ENCODE data around the gene DDX60. TPM values are rescaled to one million over a fixed set of nuclear protein-coding genes. Genes with fewer than 3 reads are reported as not detected.
A peak's percentile ranks its signal among the peaks of the same experiment; 100 is the strongest.
"Not testable (repeated sequence)": the region's sequence is repeated elsewhere in the genome, so short reads cannot be mapped to it uniquely, and the experiment has no call there.

DDX60 gene
- total RNA-seq, 1 donor from 2014 or later, result 17.9 TPM

DNA sequence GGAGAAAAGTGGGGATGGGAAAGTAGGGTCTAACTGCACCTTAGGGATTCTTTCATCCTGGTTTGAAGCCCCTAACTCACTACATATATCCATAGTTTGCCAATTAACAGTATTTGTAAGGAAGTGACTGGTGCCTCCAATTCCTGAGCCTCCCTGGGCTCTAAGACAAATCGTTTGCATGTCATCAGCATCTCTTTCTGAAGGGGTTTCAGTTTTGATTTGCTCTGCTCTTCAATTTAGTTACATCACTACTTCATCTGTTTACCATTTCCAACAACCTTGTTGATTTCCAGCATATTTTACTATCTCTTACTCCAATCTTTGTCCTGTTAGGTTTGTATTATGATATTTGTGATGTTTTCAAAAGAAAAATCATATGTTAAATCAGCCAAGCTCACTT lies 15.5 kb upstream of the DDX60 start:
- intact Hi-C loops (cut with micrococcal nuclease), result no loop called here
- TF ChIP-seq, protein P1, sequence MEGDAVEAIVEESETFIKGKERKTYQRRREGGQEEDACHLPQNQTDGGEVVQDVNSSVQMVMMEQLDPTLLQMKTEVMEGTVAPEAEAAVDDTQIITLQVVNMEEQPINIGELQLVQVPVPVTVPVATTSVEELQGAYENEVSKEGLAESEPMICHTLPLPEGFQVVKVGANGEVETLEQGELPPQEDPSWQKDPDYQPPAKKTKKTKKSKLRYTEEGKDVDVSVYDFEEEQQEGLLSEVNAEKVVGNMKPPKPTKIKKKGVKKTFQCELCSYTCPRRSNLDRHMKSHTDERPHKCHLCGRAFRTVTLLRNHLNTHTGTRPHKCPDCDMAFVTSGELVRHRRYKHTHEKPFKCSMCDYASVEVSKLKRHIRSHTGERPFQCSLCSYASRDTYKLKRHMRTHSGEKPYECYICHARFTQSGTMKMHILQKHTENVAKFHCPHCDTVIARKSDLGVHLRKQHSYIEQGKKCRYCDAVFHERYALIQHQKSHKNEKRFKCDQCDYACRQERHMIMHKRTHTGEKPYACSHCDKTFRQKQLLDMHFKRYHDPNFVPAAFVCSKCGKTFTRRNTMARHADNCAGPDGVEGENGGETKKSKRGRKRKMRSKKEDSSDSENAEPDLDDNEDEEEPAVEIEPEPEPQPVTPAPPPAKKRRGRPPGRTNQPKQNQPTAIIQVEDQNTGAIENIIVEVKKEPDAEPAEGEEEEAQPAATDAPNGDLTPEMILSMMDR (IDR thresholded peaks at IDR 0.05), result no peak
- Mint-ChIP-seq H3K4me1 (no peaks in the 10 kb centered on the region), H3K27ac (no peak overlapping the region), H3K4me3 (no peak overlapping the region), H3K9me3 (no peaks in the 10 kb centered on the region), H3K27me3 (no peaks in the 10 kb centered on the region), H3K36me3 (ENCODE audit: low read depth) (no peaks in the 10 kb centered on the region)
- ATAC-seq (ENCODE audit: low read depth) (no peak), DNase-seq (no peak)
- POLR2A ChIA-PET, result no interaction called here
- CTCF ChIA-PET, result no interaction called here

DNA sequence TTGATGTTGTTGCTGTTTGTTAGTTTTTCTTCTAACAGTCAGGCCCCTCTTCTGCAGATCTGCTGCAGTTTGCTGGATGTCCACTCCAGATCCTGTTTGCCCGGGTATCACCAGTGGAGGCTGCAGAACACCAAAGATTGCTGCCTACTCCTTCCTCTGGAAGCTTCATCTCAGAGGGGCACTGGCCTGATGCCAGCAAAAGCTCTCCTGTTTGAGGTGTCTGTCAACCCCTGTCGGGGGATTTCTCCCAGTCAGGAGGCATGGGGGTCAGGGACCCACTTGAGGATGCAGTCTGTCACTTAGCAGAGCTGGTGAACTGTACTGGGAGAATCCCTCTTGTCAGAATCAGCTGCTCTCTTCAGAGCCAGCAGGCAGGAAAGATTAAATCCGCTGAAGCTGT lies 12.0 kb upstream of the DDX60 start:
- H3K4me1 Mint-ChIP-seq; H3K27ac Mint-ChIP-seq; H3K9me3 Mint-ChIP-seq; CTCF ChIA-PET; H3K36me3 Mint-ChIP-seq (ENCODE audit: low read depth); H3K4me3 Mint-ChIP-seq; ATAC-seq (ENCODE audit: low read depth); H3K27me3 Mint-ChIP-seq; DNase-seq; intact Hi-C loops (cut with micrococcal nuclease); POLR2A ChIA-PET: not testable (repeated sequence)

DNA sequence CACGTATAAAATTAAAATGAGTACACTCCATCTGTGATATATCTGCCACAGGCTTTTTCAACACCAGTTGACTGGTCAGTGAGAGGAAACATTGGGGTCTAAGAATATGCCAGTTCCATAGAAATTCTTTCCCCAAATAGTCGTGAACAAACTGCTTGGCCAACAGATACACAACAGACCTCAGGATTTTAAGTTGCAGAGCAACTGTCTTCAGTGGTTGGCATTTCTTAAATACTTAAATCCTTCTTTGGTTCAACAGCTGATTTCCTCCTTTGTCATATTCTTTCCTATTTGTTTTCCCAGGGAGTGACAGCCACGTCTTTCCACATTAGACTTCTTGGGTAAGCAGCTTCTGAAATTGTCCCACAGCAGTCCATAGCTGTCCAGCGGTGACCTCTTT lies 7.0 kb upstream of the DDX60 start:
- ATAC-seq (ENCODE audit: low read depth), result no peak
- TF ChIP-seq, protein P1 (IDR thresholded peaks at IDR 0.05), result no peak
- Mint-ChIP-seq H3K4me3 (no peak overlapping the region), H3K27ac (no peak overlapping the region), H3K9me3 (no peaks in the 10 kb centered on the region), H3K36me3 (ENCODE audit: low read depth) (no peaks in the 10 kb centered on the region), H3K4me1 (no peaks in the 10 kb centered on the region), H3K27me3 (no peaks in the 10 kb centered on the region)
- POLR2A ChIA-PET, result no interaction called here
- intact Hi-C loops (cut with micrococcal nuclease), result no loop called here
- no peak for DNase-seq
- CTCF ChIA-PET, result no interaction called here

DNA sequence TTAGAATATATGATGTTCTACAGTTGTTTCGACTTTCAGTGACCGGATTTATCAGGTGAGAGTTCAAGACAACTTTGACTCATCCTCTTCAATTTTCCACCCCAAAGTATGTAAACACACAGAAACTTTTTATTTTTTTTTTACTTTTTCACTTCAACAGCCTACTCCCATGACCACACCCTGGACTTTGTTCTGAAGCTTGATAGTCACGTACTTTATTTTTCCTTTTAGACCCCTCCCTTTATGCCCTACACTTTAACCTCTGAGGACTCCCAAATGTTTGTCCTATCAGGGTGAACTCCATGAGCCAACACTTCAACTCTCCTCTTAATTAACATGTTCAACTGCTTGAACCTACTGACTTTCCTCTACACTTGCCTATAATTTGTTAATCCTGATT lies 2.5 kb upstream of the DDX60 start:
- H3K4me3 Mint-ChIP-seq, result no peak overlapping the region
- TF ChIP-seq, protein P1 (IDR thresholded peaks at IDR 0.05), result no peak
- H3K4me1 Mint-ChIP-seq, result peaks cover 20% of the 10 kb centered on the region
- ChIA-PET POLR2A (no interaction called here), CTCF (no interaction called here)
- DNase-seq, result no peak
- no peaks in the 10 kb centered on the region for H3K9me3 Mint-ChIP-seq
- no peak overlapping the region for H3K27ac Mint-ChIP-seq
- H3K27me3 Mint-ChIP-seq, result no peaks in the 10 kb centered on the region
- intact Hi-C loops (cut with micrococcal nuclease), result no loop called here
- H3K36me3 Mint-ChIP-seq (ENCODE audit: low read depth), result peaks cover 6% of the 10 kb centered on the region
- ATAC-seq (ENCODE audit: low read depth), result no peak

DNA sequence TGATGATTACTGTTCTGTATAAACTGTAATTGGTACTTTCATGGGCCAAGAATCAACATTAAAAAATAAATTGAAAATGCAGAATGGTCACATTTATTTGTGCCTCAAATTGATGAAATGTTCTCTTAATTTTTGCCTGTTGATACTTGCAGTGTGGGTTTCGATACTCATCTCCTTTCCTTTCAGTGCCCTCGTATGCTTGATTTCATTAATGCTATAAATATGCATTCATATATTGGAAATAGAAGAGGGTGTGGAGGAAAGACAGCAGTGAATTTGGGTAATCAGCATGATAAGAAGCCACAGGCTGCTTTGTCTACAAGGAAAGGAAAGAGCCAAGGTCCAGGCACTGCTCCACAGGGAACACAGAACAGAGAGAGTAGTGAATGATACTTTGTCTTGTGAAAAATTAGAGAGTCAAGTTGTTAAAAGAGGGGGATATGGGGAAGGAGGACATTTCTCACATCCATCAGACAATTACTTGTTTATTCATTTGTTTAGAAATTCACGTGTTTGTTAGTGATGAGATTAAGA lies 1.0 kb upstream of the DDX60 start:
- DNase-seq (no peak), ATAC-seq (ENCODE audit: low read depth) (no peak)
- ChIA-PET POLR2A (interaction anchor here (0.5 to 2.9 kb wide), 2 partner anchors 160 to 691 kb away, joined by 3 to 12 read pairs; partner anchors contain the start of genes CBR4 and DDX60L), CTCF (no interaction called here)
- peak overlapping the region; percentile 95 for H3K4me3 Mint-ChIP-seq
- intact Hi-C loops (cut with micrococcal nuclease), result loop anchor here (2.0 to 10.0 kb wide), 4 partner anchors 511 to 1705 kb away; partner anchors contain the start of genes MFAP3L and SH3RF1
- TF ChIP-seq, protein P1 (IDR thresholded peaks at IDR 0.05), result no peak
- peaks cover 6% of the 10 kb centered on the region for H3K36me3 Mint-ChIP-seq (ENCODE audit: low read depth)
- H3K27ac Mint-ChIP-seq, result peak overlapping the region; percentile 96
- no peaks in the 10 kb centered on the region for H3K27me3 Mint-ChIP-seq
- H3K4me1 Mint-ChIP-seq, result peaks cover 20% of the 10 kb centered on the region
- no peaks in the 10 kb centered on the region for H3K9me3 Mint-ChIP-seq

DNA sequence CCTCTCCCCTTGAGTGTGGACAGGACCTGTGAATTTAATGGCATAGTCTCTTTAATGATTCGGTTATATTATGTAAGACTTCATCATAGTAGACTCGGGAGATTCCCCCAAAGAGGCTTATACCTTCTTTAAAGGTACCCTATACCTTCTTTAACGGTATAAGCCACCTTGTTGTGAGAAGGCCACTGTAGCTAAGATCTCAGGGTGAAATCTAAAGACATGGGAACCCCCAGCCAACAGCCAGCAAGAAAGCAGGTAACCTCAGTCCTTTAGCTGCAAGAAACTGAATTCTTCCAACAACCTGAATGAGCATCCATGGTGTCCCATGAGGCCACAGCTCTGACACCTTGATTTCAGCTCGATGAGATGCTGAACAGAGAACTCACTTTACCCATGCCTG lies 931 bp downstream of the DDX60 start:
- no peak for DNase-seq

More for the DNA sequence above, 931 bp downstream of the DDX60 start:
- H3K36me3 Mint-ChIP-seq (ENCODE audit: low read depth), result peaks cover 6% of the 10 kb centered on the region
- peaks cover 20% of the 10 kb centered on the region for H3K4me1 Mint-ChIP-seq
- peak overlapping the region; percentile 95 for H3K4me3 Mint-ChIP-seq
- H3K27me3 Mint-ChIP-seq, result no peaks in the 10 kb centered on the region
- TF ChIP-seq, protein P1 (IDR thresholded peaks at IDR 0.05), result no peak
- ATAC-seq (ENCODE audit: low read depth), result no peak
- H3K27ac Mint-ChIP-seq, result peak overlapping the region; percentile 96
- ChIA-PET CTCF (no interaction called here), POLR2A (interaction anchor here (0.5 to 2.9 kb wide), 3 partner anchors 69 to 1284 kb away, joined by 3 to 12 read pairs (median 3); partner anchors contain the start of gene DDX60L)
- H3K9me3 Mint-ChIP-seq, result no peaks in the 10 kb centered on the region
- intact Hi-C loops (cut with micrococcal nuclease), result loop anchor here (1.0 to 10.0 kb wide), 8 partner anchors 163 to 1707 kb away; partner anchors contain the start of genes CBR4, DDX60L, MFAP3L and NEK1

Data from activated B cell treated with CpG ODN at 0.5 μM for 24 hours (primary cell).